GM23338 (cell line): Measurements from ENCODE around the gene ACOT6.

Experiments
- CREB1 ChIP-seq: fragments of 250-450 bp; sonication (Bioruptor Pico); IDR thresholded peaks from 2 replicates; pipeline ENCODE4 v1.5.0; 2020; ENCODE audit warnings: low read depth, mild to moderate bottlenecking, moderate library complexity
- CTCF ChIP-seq, 2 experiments: fragments of 200-600 bp in 1 of 2; sonication (generic) in 1 of 2; conservative IDR thresholded peaks; 2 replicates each; pipeline versions ENCODE4 v1.5.1 to v1.6.1; 2016 to 2017; ENCODE audit warnings: antibody characterized with exemption in 2 of 2, low read depth in 2 of 2, mild to moderate bottlenecking in 2 of 2, moderate library complexity in 1 of 2
- ETS1 ChIP-seq: IDR thresholded peaks from 2 replicates; pipeline ENCODE4 v1.6.1; 2016; ENCODE audit warnings: antibody characterized with exemption
- EZH2 ChIP-seq: fragments of 200-600 bp; sonication (generic); IDR thresholded peaks from one replicate; pipeline ENCODE4 v1.8.0; 2017; ENCODE audit warnings: antibody characterized with exemption, mild to moderate bottlenecking, low read depth; ENCODE audit not compliant: unreplicated experiment
- EZH2phosphoT487 ChIP-seq: fragments of 200-600 bp; sonication (generic); IDR thresholded peaks from one replicate; pipeline ENCODE4 v1.8.1; 2018; ENCODE audit warnings: antibody characterized with exemption; ENCODE audit not compliant: unreplicated experiment
- JUNB ChIP-seq: IDR thresholded peaks from one replicate; pipeline ENCODE4 v1.6.1; 2016; ENCODE audit warnings: antibody characterized with exemption; ENCODE audit not compliant: unreplicated experiment
- NANOG ChIP-seq: IDR thresholded peaks from 2 replicates; pipeline ENCODE4 v1.6.1; 2016; ENCODE audit warnings: antibody characterized with exemption, borderline replicate concordance
- POLR2AphosphoS5 ChIP-seq: IDR thresholded peaks from 2 replicates; pipeline ENCODE4 v1.6.1; 2016; ENCODE audit warnings: antibody characterized with exemption, low read depth
- REST ChIP-seq: IDR thresholded peaks from one replicate; pipeline ENCODE4 v1.6.1; 2018; ENCODE audit warnings: antibody characterized with exemption; ENCODE audit not compliant: unreplicated experiment
- STAT1 ChIP-seq: IDR thresholded peaks from one replicate; pipeline ENCODE4 v1.6.1; 2016; ENCODE audit warnings: antibody characterized with exemption; ENCODE audit not compliant: unreplicated experiment
- ZNF114 ChIP-seq: fragments of 250-450 bp; sonication (Bioruptor Pico); IDR thresholded peaks from 2 replicates; pipeline ENCODE4 v1.5.0; 2020; ENCODE audit warnings: mild to moderate bottlenecking, moderate library complexity
- ZNF331 ChIP-seq: fragments of 250-450 bp; sonication (Bioruptor Pico); IDR thresholded peaks from 2 replicates; pipeline ENCODE4 v1.5.0; 2020; ENCODE audit warnings: low read depth, mild to moderate bottlenecking, moderate library complexity
- ZNF462 ChIP-seq: fragments of 250-450 bp; sonication (Bioruptor Pico); IDR thresholded peaks from 2 replicates; pipeline ENCODE4 v1.5.0; 2020; ENCODE audit warnings: mild to moderate bottlenecking, moderate library complexity

GRCh38 chr14:73589116-73589515 is 23.2 kb upstream of the ACOT6 start:
- no peak for TF ChIP-seq CTCF (conservative IDR thresholded peaks at IDR 0.05; ENCODE audit: low read depth in 2 of 2)
- TF ChIP-seq EZH2: no peak
- TF ChIP-seq REST: no peak
- no peak for TF ChIP-seq CREB1
- TF ChIP-seq ETS1: no peak
- no peak for TF ChIP-seq POLR2AphosphoS5
- no peak for TF ChIP-seq JUNB
- no peak for TF ChIP-seq EZH2phosphoT487
- TF ChIP-seq ZNF462 (CRISPR knock-in tag): no peak
- no peak for TF ChIP-seq STAT1
- TF ChIP-seq NANOG: no peak
- TF ChIP-seq ZNF114: no peak
- TF ChIP-seq ZNF331 (CRISPR knock-in tag): no peak
